ENCODE data around the gene CREBBP. TPM values are rescaled to one million over a fixed set of nuclear protein-coding genes. Genes with fewer than 3 reads are reported as not detected.
A peak's percentile ranks its signal among the peaks of the same experiment; 100 is the strongest.
"Not testable (repeated sequence)": the region's sequence is repeated elsewhere in the genome, so short reads cannot be mapped to it uniquely, and the experiment has no call there.

Gene CREBBP
- total RNA-seq, 1 donor from 2014 or later = 15.9 TPM

GRCh38 chr16:3715430-3715829 lies 165.1 kb downstream of the CREBBP start:
- DNase-seq (ENCODE audit: low read depth in 2 of 2) = no peak

- DNase-seq (ENCODE audit: low read depth in 2 of 2) = not testable (repeated sequence)
These were observed 166.1 kb downstream of the CREBBP start for GRCh38 chr16:3714378-3714777.

- DNase-seq (ENCODE audit: low read depth in 2 of 2) = no peak
These were observed 166.8 kb downstream of the CREBBP start for GRCh38 chr16:3713587-3714242.

- DNase-seq (ENCODE audit: low read depth in 2 of 2) = no peak
These were observed 167.6 kb downstream of the CREBBP start for GRCh38 chr16:3712861-3713372.

GRCh38 chr16:3706253-3707012 lies 174.1 kb downstream of the CREBBP start:
- no peak for DNase-seq (ENCODE audit: low read depth in 2 of 2)

GRCh38 chr16:3702082-3702481 lies 178.4 kb downstream of the CREBBP start:
- no peak for DNase-seq (ENCODE audit: low read depth in 2 of 2)

- DNase-seq (ENCODE audit: low read depth in 2 of 2) = no peak
These were observed 179.0 kb downstream of the CREBBP start for GRCh38 chr16:3701531-3701930.

GRCh38 chr16:3698941-3699340 lies 181.6 kb downstream of the CREBBP start:
- no peak for DNase-seq (ENCODE audit: low read depth in 2 of 2)

GRCh38 chr16:3696425-3697218 lies 183.9 kb downstream of the CREBBP start:
- peak in 1 of 2 donors; percentile 18 for DNase-seq (ENCODE audit: low read depth in 2 of 2)

- DNase-seq (ENCODE audit: low read depth in 2 of 2) = no peak
These were observed 184.7 kb downstream of the CREBBP start for GRCh38 chr16:3695610-3696369.

GRCh38 chr16:3694051-3694450 lies 186.5 kb downstream of the CREBBP start:
- no peak for DNase-seq (ENCODE audit: low read depth in 2 of 2)

GRCh38 chr16:3691761-3692160 lies 188.8 kb downstream of the CREBBP start:
- DNase-seq (ENCODE audit: low read depth in 2 of 2) = no peak

- no peak for DNase-seq (ENCODE audit: low read depth in 2 of 2)
These were observed 189.4 kb downstream of the CREBBP start for GRCh38 chr16:3690980-3691720.

GRCh38 chr16:3690470-3690928 lies 190.0 kb downstream of the CREBBP start:
- DNase-seq (ENCODE audit: low read depth in 2 of 2) = peak; percentile 93 to 94

- DNase-seq (ENCODE audit: low read depth in 2 of 2) = no peak
These were observed 190.8 kb downstream of the CREBBP start for GRCh38 chr16:3689731-3690130.

GRCh38 chr16:3687792-3688191 lies 192.7 kb downstream of the CREBBP start:
- peak; percentile 22 to 75 for DNase-seq (ENCODE audit: low read depth in 2 of 2)

GRCh38 chr16:3687021-3687420 lies 193.5 kb downstream of the CREBBP start:
- DNase-seq (ENCODE audit: low read depth in 2 of 2) = no peak

- no peak for DNase-seq (ENCODE audit: low read depth in 2 of 2)
These were observed 199.3 kb downstream of the CREBBP start for GRCh38 chr16:3681206-3681605.

GRCh38 chr16:3677994-3678393 lies 202.5 kb downstream of the CREBBP start:
- DNase-seq (ENCODE audit: low read depth in 2 of 2) = no peak

GRCh38 chr16:3675601-3676130 lies 204.8 kb downstream of the CREBBP start:
- DNase-seq (ENCODE audit: low read depth in 2 of 2) = no peak

All from lung microvascular endothelial cell (primary cell).